Kidney (tissue), 14 donors: ENCODE results near the gene GATB. TPM values are rescaled to one million over a fixed set of nuclear protein-coding genes. Genes with fewer than 3 reads are reported as not detected.
A peak's percentile ranks its signal among the peaks of the same experiment; 100 is the strongest.

ENCODE experiments used
- DNase-seq, 5 donors: peaks; one replicate each; pipeline ENCODE4 v3.0.0-alpha.2; 2013 to 2020
- FAIRE-seq: peaks from 2 replicates; lab custom pipeline; 2012; peaks lifted over from hg19 to GRCh38; lab: Jason Lieb, UNC
- H3K27ac ChIP-seq, 2 donors: one replicate each; pipeline ENCODE4 v1.7.0; 2013; ENCODE audit warnings: low read depth in 2 of 2, low read length in 2 of 2, inconsistent platforms in 1 of 2
- H3K27me3 ChIP-seq: one replicate; pipeline ENCODE4 v1.7.1; 2013; ENCODE audit warnings: low read length, inconsistent platforms; ENCODE audit not compliant: control insufficient read depth, insufficient read depth
- H3K36me3 ChIP-seq, 3 donors: one replicate each; pipeline versions ENCODE4 v1.7.0 to v1.7.1; 2013; ENCODE audit warnings: low read length in 3 of 3, control low read depth in 1 of 3, inconsistent platforms in 1 of 3; ENCODE audit not compliant: insufficient read depth in 3 of 3, control insufficient read depth in 2 of 3
- H3K4me1 ChIP-seq, 3 donors: one replicate each; pipeline versions ENCODE4 v1.7.0 to v1.7.1; 2013; ENCODE audit warnings: low read length in 3 of 3, inconsistent platforms in 1 of 3, low read depth in 1 of 3; ENCODE audit not compliant: control insufficient read depth in 2 of 3, insufficient read depth in 2 of 3
- H3K4me3 ChIP-seq, 3 donors: one replicate each; pipeline versions ENCODE4 v1.7.0 to v1.8.1; 2013; ENCODE audit warnings: low read length in 3 of 3, control low read depth in 1 of 3, inconsistent platforms in 1 of 3
- H3K9ac ChIP-seq, 3 donors: one replicate each; pipeline versions ENCODE4 v1.7.0 to v1.7.1; 2013; ENCODE audit warnings: low read length in 3 of 3, control low read depth in 1 of 3, inconsistent platforms in 1 of 3
- H3K9me3 ChIP-seq, 3 donors: one replicate each; pipeline versions ENCODE4 v1.7.0 to v1.7.1; 2013; ENCODE audit warnings: low read length in 3 of 3, control low read depth in 1 of 3, inconsistent platforms in 1 of 3; ENCODE audit not compliant: control insufficient read depth in 2 of 3, insufficient read depth in 1 of 3
- CTCF ChIP-seq: IDR thresholded peaks from 3 replicates; pipeline ENCODE4 v1.5.1; 2012; ENCODE audit warnings: mild to moderate bottlenecking, moderate library complexity, borderline replicate concordance; ENCODE audit not compliant: insufficient read depth; ENCODE audit errors: extremely low read depth
- intact Hi-C: fragments of 100-400 bp; cut with DNase I; formaldehyde crosslinking; loops from one replicate; pipeline ENCODE4 v1.11.1; 2022
- polyA plus RNA-seq: library from polyadenylated mRNA; stranded (reverse); fragments of 350-450 nt; fragmentation: Illumina TruSeq; extraction: RNeasy Lipid Tissue Mini Kit (QIAGEN cat#74804); gene quantifications from one replicate; pipeline ENCODE4 v1.2.3, GENCODE V29; 2014; ENCODE audit warnings: low read depth, low replicate concordance; ENCODE audit not compliant: insufficient read depth
- total RNA-seq: library from RNA; stranded (reverse); fragmentation: NEBNext Ultra II Directional; extraction: Animal tissue kit (Norgen Biotek cat#: 25700); gene quantifications from one replicate; pipeline ENCODE4 v1.2.1, GENCODE V29; 2021
- donor health status: control.
- donor health status: control.
- donor health status: control.
- donor health status: control.
- donor health status: control.
- donor health status: DM: yes; HTN: yes; CAD: no.
- donor health status: Normal renal cell carcinoma (clear cell type).

The GATB gene
- total and polyA plus RNA-seq, 2 donors from 2014 or later: 17.0 to 50.9 TPM

GRCh38 chr4:151651496-151651895, 109.3 kb downstream of the GATB start:
- Histone ChIP-seq H3K27ac (no peak overlapping the region), H3K9me3 (no peaks in the 10 kb centered on the region), H3K4me3 (no peak overlapping the region), H3K9ac (no peak overlapping the region), H3K36me3 (no peaks in the 10 kb centered on the region), H3K27me3 (no peaks in the 10 kb centered on the region), H3K4me1 (no peaks in the 10 kb centered on the region)
- FAIRE-seq: no peak
- no peak for TF ChIP-seq CTCF
- no peak for DNase-seq
- intact Hi-C loops: no loop called here

GRCh38 chr4:151649479-151649878, 111.3 kb downstream of the GATB start:
- no peak for DNase-seq
- Histone ChIP-seq H3K4me3 (no peak overlapping the region), H3K27ac (no peak overlapping the region), H3K27me3 (no peaks in the 10 kb centered on the region), H3K9me3 (no peaks in the 10 kb centered on the region), H3K4me1 (no peaks in the 10 kb centered on the region), H3K36me3 (no peaks in the 10 kb centered on the region), H3K9ac (no peak overlapping the region)
- intact Hi-C loops: no loop called here
- FAIRE-seq: no peak
- TF ChIP-seq CTCF: no peak

- H3K4me3 ChIP-seq: no peak overlapping the region
- no peaks in the 10 kb centered on the region for H3K9me3 ChIP-seq
- no peaks in the 10 kb centered on the region for H3K27me3 ChIP-seq
- no peak overlapping the region for H3K27ac ChIP-seq
- H3K4me1 ChIP-seq: no peaks in the 10 kb centered on the region
- H3K9ac ChIP-seq: no peak overlapping the region
- no peak for TF ChIP-seq CTCF
- intact Hi-C loops: no loop called here
- FAIRE-seq (no peak), DNase-seq (no peak)
- H3K36me3 ChIP-seq: no peaks in the 10 kb centered on the region
Measured at GRCh38 chr4:151646322-151646721, 114.5 kb downstream of the GATB start.

- Histone ChIP-seq H3K36me3 (no peaks in the 10 kb centered on the region), H3K9ac (no peak overlapping the region), H3K27me3 (no peaks in the 10 kb centered on the region), H3K27ac (no peak overlapping the region), H3K4me3 (no peak overlapping the region), H3K9me3 (no peaks in the 10 kb centered on the region), H3K4me1 (no peaks in the 10 kb centered on the region)
- no peak for FAIRE-seq
- intact Hi-C loops: no loop called here
- peak; percentile 3 for TF ChIP-seq CTCF
- peak in 3 of 5 donors; percentile 19 to 44 (median 22) for DNase-seq
Measured at GRCh38 chr4:151644622-151645021, 116.2 kb downstream of the GATB start.
